Stomach (tissue), 9 donors: ENCODE measurements around the gene RTN4RL1. TPM values are rescaled to one million over a fixed set of nuclear protein-coding genes. Genes with fewer than 3 reads are reported as not detected.

Experiments
- DNase-seq, 2 donors: peaks; one replicate each; pipeline versions ENCODE4 v3.0.0 to v3.0.0-alpha.2; 2013 to 2019
- H3K27ac ChIP-seq, 5 donors: fragments of 200-600 bp in 4 of 5; sonication (generic) in 4 of 5; one replicate each; pipeline ENCODE4 v1.5.1; 2013 to 2019; ENCODE audit warnings: mild to moderate bottlenecking in 1 of 5, moderate library complexity in 1 of 5
- H3K27me3 ChIP-seq, 3 donors: fragments of 200-600 bp; sonication (generic); one replicate each; pipeline ENCODE4 v1.5.1; 2017 to 2019; ENCODE audit warnings: mixed run types in 1 of 3
- H3K36me3 ChIP-seq, 4 donors: fragments of 200-600 bp; sonication (generic); 1 replicate in 3 of 4; 2 replicates in 1 of 4; pipeline ENCODE4 v1.5.1; 2016 to 2019
- H3K4me1 ChIP-seq, 4 donors: fragments of 200-600 bp; sonication (generic); one replicate each; pipeline ENCODE4 v1.5.1; 2016 to 2019
- H3K4me3 ChIP-seq, 4 donors: fragments of 200-600 bp; sonication (generic) in 3 of 4; one replicate each; pipeline ENCODE4 v1.5.1; 2016 to 2019; ENCODE audit warnings: mild to moderate bottlenecking in 1 of 4
- H3K9me3 ChIP-seq, 4 donors: fragments of 200-600 bp; sonication (generic); one replicate each; pipeline ENCODE4 v1.5.1; 2016 to 2019
- CTCF ChIP-seq, 7 experiments: fragments of 450-650 bp in 4 of 7; fragments of 200-600 bp in 3 of 7; sonication (generic) in 3 of 7; IDR thresholded peaks; one replicate each; pipeline ENCODE4 v1.5.1; 2016 to 2019; ENCODE audit warnings: antibody characterized with exemption in 7 of 7, control low read depth in 2 of 7, mild to moderate bottlenecking in 1 of 7
- EP300 ChIP-seq: sonication (generic); formaldehyde crosslinking; IDR thresholded peaks from one replicate; pipeline ENCODE4 v1.6.1; 2017; ENCODE audit warnings: antibody characterized with exemption
- POLR2A ChIP-seq, 4 donors: fragments of 450-650 bp; IDR thresholded peaks; one replicate each; pipeline ENCODE4 v1.6.1; 2016; ENCODE audit warnings: antibody characterized with exemption in 4 of 4, control low read depth in 2 of 4, mild to moderate bottlenecking in 1 of 4, moderate library complexity in 1 of 4
- POLR2AphosphoS5 ChIP-seq, 3 donors: sonication (generic); formaldehyde crosslinking; IDR thresholded peaks; one replicate each; pipeline ENCODE4 v1.6.1; 2016; ENCODE audit warnings: antibody characterized with exemption in 3 of 3
- WGBS, 5 donors: extraction: QIAGEN DNeasy Blood & Tissue Kit in 3 of 5; methylation state at CpG; one replicate each; pipeline versions ENCODE4 v1.1.5 to v1.1.7; 2013 to 2018; 5-methylcytosine and 5-hydroxymethylcytosine counted together
- intact Hi-C: fragments of 100-400 bp; cut with DNase I; formaldehyde crosslinking; loops from one replicate; pipeline ENCODE4 v1.15.1; 2023; ENCODE audit warnings: low total_unique reads
- polyA plus RNA-seq, 3 donors: library from polyadenylated mRNA; stranded (reverse); fragments of 200-250 nt; gene quantifications; one replicate each; pipeline ENCODE4 v1.2.3, GENCODE V29; 2013
- total RNA-seq, 5 donors: library from RNA; depleted of rRNA; stranded (reverse); fragments of >200 nt; gene quantifications; one replicate each; pipeline versions ENCODE4 v1.1.0 to v1.2.3, GENCODE V29; 2014 to 2016
- donor health status: healthy with polysubstance abuse.
- donor health status: Bipolar disorder and iron deficiency.
- donor health status: healthy.

The RTN4RL1 gene
- total and polyA plus RNA-seq, 8 donors, result 0.50 to 0.92 (median 0.72) TPM; not detected in 4

- no peaks in the 10 kb centered on the region for H3K9me3 ChIP-seq
- TF ChIP-seq EP300 (no peak), POLR2A (IDR thresholded peaks at IDR 0.05) (no peak), CTCF (IDR thresholded peaks at IDR 0.05) (no peak), POLR2AphosphoS5 (IDR thresholded peaks at IDR 0.05) (no peak)
- H3K27me3 ChIP-seq, result peaks cover 0 to 21% (median 0%) of the 10 kb centered on the region in 3 donors
- no peaks in the 10 kb centered on the region for H3K36me3 ChIP-seq
- intact Hi-C loops, result no loop called here
- H3K27ac ChIP-seq, result no peak overlapping the region
- no peak overlapping the region for H3K4me3 ChIP-seq
- peaks cover 0 to 18% (median 13%) of the 10 kb centered on the region in 4 donors for H3K4me1 ChIP-seq
- 81 to 85% (median 84%) methylated on average over 7 of the region's 7 CpGs for WGBS, 5 donors
- no peak for DNase-seq
Observed at GRCh38 chr17:1963250-1963649, 61.9 kb downstream of the RTN4RL1 start.

GRCh38 chr17:1961189-1961588, 63.9 kb downstream of the RTN4RL1 start:
- no peak for DNase-seq
- TF ChIP-seq EP300 (no peak), CTCF (IDR thresholded peaks at IDR 0.05) (no peak), POLR2A (IDR thresholded peaks at IDR 0.05) (no peak), POLR2AphosphoS5 (IDR thresholded peaks at IDR 0.05) (no peak)
- Histone ChIP-seq H3K9me3 (no peaks in the 10 kb centered on the region), H3K4me3 (no peak overlapping the region), H3K36me3 (no peaks in the 10 kb centered on the region), H3K27ac (peak overlapping the region in 1 of 5 donors; percentile 34), H3K4me1 (peaks cover 0 to 18% (median 6%) of the 10 kb centered on the region in 4 donors), H3K27me3 (peaks cover 0 to 9% (median 0%) of the 10 kb centered on the region in 3 donors)
- 46 to 65% (median 59%) methylated on average over 14 of the region's 14 CpGs for WGBS, 5 donors
- intact Hi-C loops, result no loop called here

DNA sequence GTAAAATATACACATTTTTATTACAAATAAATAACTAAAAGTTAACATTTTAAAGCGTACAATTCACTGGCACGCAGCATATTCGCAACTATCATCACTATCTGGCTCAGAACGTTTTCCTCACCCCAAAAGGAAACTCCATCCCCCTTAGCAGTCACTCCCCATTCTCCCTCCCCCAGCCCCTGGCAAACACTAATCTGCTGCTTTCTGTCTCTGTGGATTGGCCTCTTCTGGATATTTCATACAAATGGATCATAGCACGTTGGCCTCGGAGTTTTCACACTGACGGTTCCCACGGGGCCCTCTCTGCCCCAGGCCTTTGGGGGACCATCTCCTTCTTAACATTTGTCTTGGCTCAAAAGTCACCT, 64.6 kb downstream of the RTN4RL1 start:
- DNase-seq, result no peak
- H3K4me3 ChIP-seq, result no peak overlapping the region
- 54 to 73% (median 65%) methylated on average over 8 of the region's 8 CpGs for WGBS, 5 donors
- no peaks in the 10 kb centered on the region for H3K9me3 ChIP-seq
- H3K27me3 ChIP-seq, result peaks cover 0 to 3% (median 0%) of the 10 kb centered on the region in 3 donors
- no peaks in the 10 kb centered on the region for H3K36me3 ChIP-seq
- TF ChIP-seq POLR2AphosphoS5 (IDR thresholded peaks at IDR 0.05) (no peak), CTCF (IDR thresholded peaks at IDR 0.05) (no peak), EP300 (no peak), POLR2A (IDR thresholded peaks at IDR 0.05) (no peak)
- intact Hi-C loops, result no loop called here
- peaks cover 0 to 18% (median 6%) of the 10 kb centered on the region in 4 donors for H3K4me1 ChIP-seq
- peak overlapping the region in 1 of 5 donors; percentile 34 for H3K27ac ChIP-seq

DNA sequence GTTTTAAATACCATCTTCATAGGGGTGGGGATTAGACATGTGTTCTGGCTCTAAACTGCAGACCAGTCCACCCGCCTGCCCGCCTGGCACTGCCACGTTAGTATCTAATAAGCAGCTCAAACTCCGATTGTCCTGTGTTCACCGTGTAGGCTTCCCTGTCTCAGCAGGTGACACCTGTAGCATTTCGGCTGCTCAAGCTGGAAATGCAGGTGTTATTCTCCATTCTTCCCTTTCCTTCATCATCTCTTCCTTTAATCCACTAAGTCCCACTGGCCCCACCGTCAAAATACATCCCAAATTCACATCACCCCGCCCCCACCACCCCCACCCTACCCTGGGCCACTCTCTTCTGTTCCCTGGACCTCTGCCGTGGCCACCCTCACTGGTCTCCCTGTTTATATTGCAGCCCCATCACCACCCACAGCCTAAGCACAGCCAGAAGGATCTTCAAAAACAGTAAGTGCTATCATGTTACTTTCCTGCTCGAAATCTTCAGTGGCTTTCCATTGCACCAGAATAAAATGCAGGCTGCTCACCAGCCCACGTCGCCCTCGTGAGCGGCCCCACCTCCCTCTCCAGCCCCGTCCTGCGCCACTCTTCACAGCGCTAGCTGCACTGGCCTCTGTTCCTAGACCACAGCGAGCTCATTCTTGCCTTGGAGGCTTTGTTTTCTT, 65.1 kb downstream of the RTN4RL1 start:
- H3K36me3 ChIP-seq, result no peaks in the 10 kb centered on the region
- H3K4me3 ChIP-seq, result no peak overlapping the region
- intact Hi-C loops, result no loop called here
- no peaks in the 10 kb centered on the region for H3K27me3 ChIP-seq
- TF ChIP-seq CTCF (IDR thresholded peaks at IDR 0.05), result no peak
- no peak for TF ChIP-seq EP300
- no peak for TF ChIP-seq POLR2AphosphoS5 (IDR thresholded peaks at IDR 0.05)
- no peak for TF ChIP-seq POLR2A (IDR thresholded peaks at IDR 0.05)
- peak overlapping the region in 1 of 5 donors; percentile 34 for H3K27ac ChIP-seq
- peaks cover 0 to 18% (median 6%) of the 10 kb centered on the region in 4 donors for H3K4me1 ChIP-seq
- no peaks in the 10 kb centered on the region for H3K9me3 ChIP-seq
- DNase-seq, result peak in 1 of 2 donors; percentile 56
- 69 to 83% (median 75%) methylated on average over 18 of the region's 18 CpGs for WGBS, 5 donors
